ENCODE results near the gene CFAP61. TPM values are rescaled to one million over a fixed set of nuclear protein-coding genes. Genes with fewer than 3 reads are reported as not detected.

CFAP61 gene
- total RNA-seq, 1 experiment from 2014 or later = not detected

GRCh38 chr20:20020908-20021307 is 31.4 kb upstream of the CFAP61 start:
- intact Hi-C loops (cut with micrococcal nuclease) = no loop called here
- Histone ChIP-seq H3K27me3 (ENCODE audit: low read length) (no peaks in the 10 kb centered on the region), H2AFZ (ENCODE audit: low read length) (no peak overlapping the region), H3K9ac (ENCODE audit: low read length) (no peak overlapping the region), H3K4me3 (ENCODE audit: low read length) (no peak overlapping the region), H3K27ac (ENCODE audit: low read length) (no peak overlapping the region), H3F3A (ENCODE audit: low read length, unreplicated experiment) (no peaks in the 10 kb centered on the region), H4K20me1 (ENCODE audit: low read length) (peaks cover 32% of the 10 kb centered on the region), H3K9me3 (ENCODE audit: low read length) (no peaks in the 10 kb centered on the region), H3K4me2 (ENCODE audit: low read length) (no peak overlapping the region), H3K79me2 (ENCODE audit: low read length) (peaks cover 89% of the 10 kb centered on the region), H3K9me2 (replicated peaks; ENCODE audit: low read length) (no peaks in the 10 kb centered on the region), H3K36me3 (ENCODE audit: low read depth, low read length) (peaks cover 32% of the 10 kb centered on the region; the same call in 1 of the 2 replicates), H3K4me1 (ENCODE audit: insufficient read depth, low read length) (peaks cover 29% of the 10 kb centered on the region)
- TF ChIP-seq, protein P1, sequence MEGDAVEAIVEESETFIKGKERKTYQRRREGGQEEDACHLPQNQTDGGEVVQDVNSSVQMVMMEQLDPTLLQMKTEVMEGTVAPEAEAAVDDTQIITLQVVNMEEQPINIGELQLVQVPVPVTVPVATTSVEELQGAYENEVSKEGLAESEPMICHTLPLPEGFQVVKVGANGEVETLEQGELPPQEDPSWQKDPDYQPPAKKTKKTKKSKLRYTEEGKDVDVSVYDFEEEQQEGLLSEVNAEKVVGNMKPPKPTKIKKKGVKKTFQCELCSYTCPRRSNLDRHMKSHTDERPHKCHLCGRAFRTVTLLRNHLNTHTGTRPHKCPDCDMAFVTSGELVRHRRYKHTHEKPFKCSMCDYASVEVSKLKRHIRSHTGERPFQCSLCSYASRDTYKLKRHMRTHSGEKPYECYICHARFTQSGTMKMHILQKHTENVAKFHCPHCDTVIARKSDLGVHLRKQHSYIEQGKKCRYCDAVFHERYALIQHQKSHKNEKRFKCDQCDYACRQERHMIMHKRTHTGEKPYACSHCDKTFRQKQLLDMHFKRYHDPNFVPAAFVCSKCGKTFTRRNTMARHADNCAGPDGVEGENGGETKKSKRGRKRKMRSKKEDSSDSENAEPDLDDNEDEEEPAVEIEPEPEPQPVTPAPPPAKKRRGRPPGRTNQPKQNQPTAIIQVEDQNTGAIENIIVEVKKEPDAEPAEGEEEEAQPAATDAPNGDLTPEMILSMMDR (conservative IDR thresholded peaks at IDR 0.05; ENCODE audit: low read depth, low read length) = no peak
- TF ChIP-seq EZH2 (IDR thresholded peaks at IDR 0.05; ENCODE audit: low read length, unreplicated experiment) (no peak), EZH2phosphoT487 (IDR thresholded peaks at IDR 0.05; ENCODE audit: borderline replicate concordance, low read length) (no peak)
- CTCF ChIA-PET = no interaction called here
- POLR2A ChIA-PET (ENCODE audit: unreplicated experiment) = no interaction called here
- ATAC-seq = no peak
- BruUV-seq (replicated peaks) = no TSS peak
- no peak for DNase-seq

DNA sequence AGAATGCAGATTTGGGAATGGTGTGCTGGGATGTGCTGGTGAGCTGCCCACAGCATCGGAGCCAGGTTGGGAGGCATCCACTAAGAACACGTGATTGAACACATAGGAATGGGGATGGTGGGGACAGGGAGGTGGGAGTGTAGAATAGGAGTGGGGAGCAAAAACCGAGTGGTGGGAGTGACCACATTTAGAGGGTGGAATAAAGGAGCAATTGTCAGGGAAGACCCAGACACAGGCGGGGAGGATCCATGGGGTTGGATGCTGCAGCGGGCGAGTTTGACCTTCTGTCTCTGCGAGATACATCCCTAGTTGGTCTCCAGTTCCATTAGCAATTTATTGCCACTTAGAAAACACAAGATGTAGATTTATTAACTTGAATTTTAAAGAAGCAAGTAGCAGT is 30.5 kb upstream of the CFAP61 start:
- no peaks in the 10 kb centered on the region for H3F3A ChIP-seq (ENCODE audit: low read length, unreplicated experiment)
- H3K4me3 ChIP-seq (ENCODE audit: low read length) = no peak overlapping the region
- ATAC-seq (no peak), DNase-seq (no peak)
- peaks cover 38% of the 10 kb centered on the region for H4K20me1 ChIP-seq (ENCODE audit: low read length)
- no peak overlapping the region; the same call in 1 of the 2 replicates for H3K4me2 ChIP-seq (ENCODE audit: low read length)
- no TSS peak for BruUV-seq (replicated peaks)
- H3K36me3 ChIP-seq (ENCODE audit: low read depth, low read length) = peaks cover 40% of the 10 kb centered on the region; the same call in 1 of the 2 replicates
- H3K9ac ChIP-seq (ENCODE audit: low read length) = no peak overlapping the region
- TF ChIP-seq, protein P1 (conservative IDR thresholded peaks at IDR 0.05; ENCODE audit: low read depth, low read length) = no peak
- no peak for TF ChIP-seq EZH2phosphoT487 (IDR thresholded peaks at IDR 0.05; ENCODE audit: borderline replicate concordance, low read length)
- no peak for TF ChIP-seq EZH2 (IDR thresholded peaks at IDR 0.05; ENCODE audit: low read length, unreplicated experiment)
- H3K4me1 ChIP-seq (ENCODE audit: insufficient read depth, low read length) = peaks cover 27% of the 10 kb centered on the region
- no peak overlapping the region for H3K27ac ChIP-seq (ENCODE audit: low read length)
- ChIA-PET POLR2A (ENCODE audit: unreplicated experiment) (no interaction called here), CTCF (no interaction called here)
- H3K9me3 ChIP-seq (ENCODE audit: low read length) = no peaks in the 10 kb centered on the region
- H3K9me2 ChIP-seq (replicated peaks; ENCODE audit: low read length) = no peaks in the 10 kb centered on the region
- no peaks in the 10 kb centered on the region for H3K27me3 ChIP-seq (ENCODE audit: low read length)
- H3K79me2 ChIP-seq (ENCODE audit: low read length) = peaks cover 98% of the 10 kb centered on the region
- no peak overlapping the region for H2AFZ ChIP-seq (ENCODE audit: low read length)
- intact Hi-C loops (cut with micrococcal nuclease) = no loop called here

DNA sequence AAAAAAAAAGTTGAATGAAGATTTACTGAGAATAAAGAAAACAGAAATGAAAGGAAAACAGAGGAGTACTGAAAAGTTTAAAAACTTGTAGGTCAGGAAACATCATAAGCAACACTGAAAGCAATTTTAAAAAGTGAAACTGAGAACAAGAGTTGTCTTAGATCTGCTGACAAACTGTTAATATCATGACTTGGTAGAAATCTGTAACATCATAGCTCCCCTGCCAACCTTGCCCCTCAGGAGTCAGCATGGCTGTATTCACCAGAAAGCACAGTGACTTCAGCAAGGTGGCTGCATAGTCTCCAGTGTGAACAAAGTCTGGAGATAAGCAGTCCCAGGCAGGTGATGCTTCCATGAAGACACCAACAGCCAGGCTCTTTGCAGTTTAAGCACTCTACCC is 29.8 kb upstream of the CFAP61 start:
- ATAC-seq (no peak), DNase-seq (no peak)
- H3K4me3 ChIP-seq (ENCODE audit: low read length) = no peak overlapping the region
- peaks cover 26% of the 10 kb centered on the region for H3K4me1 ChIP-seq (ENCODE audit: insufficient read depth, low read length)
- BruUV-seq (replicated peaks) = no TSS peak
- H3K27me3 ChIP-seq (ENCODE audit: low read length) = no peaks in the 10 kb centered on the region
- H3K4me2 ChIP-seq (ENCODE audit: low read length) = no peak overlapping the region
- H3K9me3 ChIP-seq (ENCODE audit: low read length) = no peaks in the 10 kb centered on the region
- no peak overlapping the region for H2AFZ ChIP-seq (ENCODE audit: low read length)
- ChIA-PET CTCF (no interaction called here), POLR2A (ENCODE audit: unreplicated experiment) (no interaction called here)
- H4K20me1 ChIP-seq (ENCODE audit: low read length) = peaks cover 40% of the 10 kb centered on the region
- no peak overlapping the region for H3K9ac ChIP-seq (ENCODE audit: low read length)
- peaks cover 46% of the 10 kb centered on the region for H3K36me3 ChIP-seq (ENCODE audit: low read depth, low read length)
- H3K79me2 ChIP-seq (ENCODE audit: low read length) = peaks cover 100% of the 10 kb centered on the region
- H3K9me2 ChIP-seq (replicated peaks; ENCODE audit: low read length) = no peaks in the 10 kb centered on the region
- intact Hi-C loops (cut with micrococcal nuclease) = no loop called here
- H3K27ac ChIP-seq (ENCODE audit: low read length) = no peak overlapping the region
- H3F3A ChIP-seq (ENCODE audit: low read length, unreplicated experiment) = no peaks in the 10 kb centered on the region
- TF ChIP-seq, protein P1 (conservative IDR thresholded peaks at IDR 0.05; ENCODE audit: low read depth, low read length) = no peak
- TF ChIP-seq EZH2phosphoT487 (IDR thresholded peaks at IDR 0.05; ENCODE audit: borderline replicate concordance, low read length) (no peak), EZH2 (IDR thresholded peaks at IDR 0.05; ENCODE audit: low read length, unreplicated experiment) (no peak)
